IPS-11a (cell line): Measurements from ENCODE around the gene HPCAL1.

Experiments used
- H3K4me3 ChIP-seq: one replicate; pipeline ENCODE4 v1.5.1; 2013; ENCODE audit warnings: low read depth, low read length, control low read depth

HPCAL1 gene

GRCh38 chr2:10347562-10347948 is 44.9 kb downstream of the HPCAL1 start:
- no peak overlapping the region for H3K4me3 ChIP-seq

- no peak overlapping the region for H3K4me3 ChIP-seq
Measured at GRCh38 chr2:10348891-10349290, 46.2 kb downstream of the HPCAL1 start.

- H3K4me3 ChIP-seq = no peak overlapping the region
Measured at GRCh38 chr2:10350761-10351160, 48.1 kb downstream of the HPCAL1 start.

DNA sequence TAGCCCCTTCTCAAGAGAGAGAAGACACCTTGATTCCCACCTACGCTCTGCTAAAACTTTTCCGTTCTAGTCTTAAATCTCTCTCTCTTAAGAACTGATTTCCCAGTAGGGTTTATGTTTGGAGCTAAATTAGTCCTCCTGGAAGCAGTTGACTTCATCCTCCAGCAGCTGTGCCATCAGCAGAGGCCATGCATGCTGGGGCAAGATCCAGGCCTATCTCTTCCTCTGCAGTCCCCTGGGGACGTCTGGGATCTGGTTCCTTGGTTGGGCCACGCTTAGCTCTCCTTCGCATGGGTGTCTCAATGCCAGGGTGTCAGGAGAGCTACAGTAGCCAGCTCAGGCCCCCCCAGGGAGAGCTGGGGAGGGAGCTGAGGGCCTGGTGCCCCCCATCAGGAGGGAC is 49.7 kb downstream of the HPCAL1 start:
- H3K4me3 ChIP-seq = no peak overlapping the region

GRCh38 chr2:10352972-10353371 is 50.3 kb downstream of the HPCAL1 start:
- H3K4me3 ChIP-seq = no peak overlapping the region

- H3K4me3 ChIP-seq = no peak overlapping the region
Measured at GRCh38 chr2:10353931-10354330, 51.2 kb downstream of the HPCAL1 start.

GRCh38 chr2:10354399-10354798 is 51.7 kb downstream of the HPCAL1 start:
- no peak overlapping the region for H3K4me3 ChIP-seq

DNA sequence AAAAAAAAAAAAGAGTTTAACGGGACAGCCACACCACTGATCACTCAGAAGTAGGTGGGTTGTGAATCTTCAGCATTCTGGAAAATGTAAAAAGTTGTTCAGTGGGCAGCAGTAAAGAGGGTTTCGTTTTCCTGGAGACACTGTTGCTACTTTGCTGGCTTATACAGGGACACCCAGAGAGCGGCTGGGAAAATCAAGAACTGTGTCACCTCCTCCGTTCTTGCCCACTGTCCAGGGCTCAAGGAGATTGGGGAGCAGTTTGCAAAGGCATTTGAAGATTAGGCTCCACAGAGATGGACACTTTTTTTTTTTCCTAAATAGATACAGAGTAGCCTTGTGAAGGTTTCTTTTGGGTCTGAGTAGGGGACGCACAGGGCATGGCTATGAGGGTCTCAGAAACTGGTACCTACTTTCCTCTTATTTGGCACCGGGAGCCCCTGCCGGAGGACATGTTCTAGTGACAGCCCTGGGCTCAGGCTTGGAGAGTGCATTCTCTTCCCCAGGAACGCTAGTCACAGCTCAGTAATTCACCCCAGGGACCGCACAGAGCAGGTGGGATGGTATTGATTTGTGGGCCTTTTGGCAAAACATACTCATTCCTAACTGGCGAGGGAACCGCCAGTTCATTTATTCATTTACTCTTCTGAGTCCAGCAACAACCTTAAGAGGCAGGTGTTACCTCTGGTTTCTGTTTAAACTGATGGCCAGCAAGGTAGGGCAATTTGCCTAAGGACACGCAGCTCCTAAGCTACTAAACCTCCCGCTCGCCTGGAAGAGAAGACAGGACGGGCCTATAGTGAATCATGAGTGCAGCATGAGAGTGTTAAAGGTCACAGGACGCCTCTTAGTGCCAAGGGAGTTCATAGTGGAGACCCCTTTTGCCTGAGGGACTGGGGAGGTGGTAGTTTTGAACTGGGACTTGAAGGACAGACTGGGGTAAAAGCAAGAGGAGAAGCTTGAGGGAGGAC is 53.1 kb downstream of the HPCAL1 start:
- no peak overlapping the region for H3K4me3 ChIP-seq

DNA sequence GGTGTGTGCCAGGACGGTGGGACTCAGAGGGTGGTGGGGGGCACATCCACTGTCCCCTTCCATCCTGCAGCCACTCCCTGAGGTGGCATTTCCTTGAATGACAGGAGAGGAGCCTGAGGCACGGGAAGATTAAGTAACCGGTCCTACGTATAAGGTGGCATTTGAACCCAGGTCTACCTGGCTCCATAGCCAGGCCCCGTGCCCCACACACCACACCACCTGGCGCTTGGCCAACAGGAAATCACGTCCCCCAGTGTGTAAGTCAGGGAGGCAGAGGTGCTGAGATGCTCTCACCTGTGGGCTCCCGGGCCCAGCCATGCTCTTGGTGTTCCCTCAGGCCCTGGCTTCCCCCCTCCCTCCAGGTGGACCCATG is 53.7 kb downstream of the HPCAL1 start:
- H3K4me3 ChIP-seq = no peak overlapping the region

DNA sequence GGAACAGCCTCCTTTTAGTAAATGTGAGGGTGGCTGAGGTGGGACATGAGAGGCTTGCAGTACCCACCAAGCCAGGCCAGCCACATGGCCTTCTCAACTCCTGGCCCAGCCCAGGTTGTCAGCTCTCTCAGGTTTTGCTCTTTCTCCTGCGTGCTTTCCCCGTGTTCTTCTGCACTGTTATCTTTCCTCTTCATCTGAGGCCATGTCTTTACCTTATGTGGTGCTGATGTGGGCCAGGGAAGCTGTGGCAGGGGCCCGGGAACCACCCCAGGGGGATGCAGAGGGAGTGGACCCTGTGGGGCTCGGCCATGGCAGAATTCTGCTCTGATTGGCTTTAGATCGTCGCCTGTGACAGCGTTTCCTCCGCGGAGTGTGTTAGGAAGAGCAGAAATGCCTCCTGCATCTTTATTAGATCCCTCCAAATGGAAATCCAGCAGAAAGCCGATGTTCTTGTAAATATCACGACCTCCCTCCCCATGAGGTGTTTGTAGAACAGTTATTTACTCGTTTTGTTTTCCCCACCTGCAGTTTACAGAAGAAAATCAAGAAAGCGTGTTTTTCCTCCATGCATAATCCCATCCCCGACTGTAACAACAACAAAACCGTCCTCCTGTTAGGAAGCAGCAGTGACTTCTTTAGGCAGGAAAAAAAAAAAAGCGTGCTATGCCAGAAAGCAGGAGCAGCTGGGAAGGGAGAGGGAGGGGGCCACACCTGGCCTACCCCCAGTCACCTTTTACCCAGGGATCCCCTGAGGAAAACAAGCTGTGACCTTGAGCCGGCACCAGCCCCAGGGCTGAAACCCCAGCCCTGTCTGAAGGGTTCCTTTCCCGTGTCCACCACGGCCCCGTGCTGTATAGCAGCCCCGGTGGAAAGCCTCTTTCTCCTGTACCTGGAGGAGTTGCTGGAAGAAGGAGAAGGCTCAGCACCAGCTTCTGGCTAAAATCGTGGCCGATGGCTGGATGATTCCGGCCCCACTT is 54.8 kb downstream of the HPCAL1 start:
- no peak overlapping the region for H3K4me3 ChIP-seq

- H3K4me3 ChIP-seq = no peak overlapping the region
Measured at GRCh38 chr2:10359246-10359645, 56.5 kb downstream of the HPCAL1 start.

DNA sequence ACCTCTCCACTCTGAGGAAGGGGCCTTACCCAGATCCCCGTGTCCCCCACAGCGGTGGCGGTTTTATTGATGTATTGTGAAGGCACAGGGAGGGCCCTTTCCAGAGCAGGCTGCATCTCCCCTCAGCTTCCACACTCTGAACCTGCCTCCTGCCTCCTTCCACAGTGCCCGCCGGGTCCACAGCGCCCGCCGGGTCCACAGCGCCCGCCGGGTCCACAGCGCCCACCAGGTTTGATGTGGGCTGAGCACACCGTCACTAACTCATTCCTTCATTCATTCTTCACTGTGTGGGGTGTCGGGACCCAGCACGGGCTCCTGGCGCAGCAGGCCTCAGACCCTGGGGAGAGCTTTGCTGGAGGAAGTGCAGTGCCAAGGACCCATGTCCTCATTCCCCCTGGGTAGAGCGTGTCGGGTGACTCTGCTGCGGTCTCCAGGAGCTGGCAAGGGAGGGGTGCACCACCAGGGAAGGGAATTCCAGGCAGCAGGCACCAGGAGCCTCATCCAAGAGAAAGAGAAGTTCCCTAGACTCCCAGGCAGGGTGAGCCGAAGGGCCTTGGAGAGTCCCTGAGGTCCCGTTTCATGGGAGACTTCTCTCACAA is 57.1 kb downstream of the HPCAL1 start:
- no peak overlapping the region for H3K4me3 ChIP-seq

- no peak overlapping the region for H3K4me3 ChIP-seq
Measured at GRCh38 chr2:10360460-10360849, 57.8 kb downstream of the HPCAL1 start.

GRCh38 chr2:10360850-10361588 is 58.3 kb downstream of the HPCAL1 start:
- H3K4me3 ChIP-seq = no peak overlapping the region

- H3K4me3 ChIP-seq = no peak overlapping the region
Measured at GRCh38 chr2:10362096-10362897, 59.6 kb downstream of the HPCAL1 start.

- no peak overlapping the region for H3K4me3 ChIP-seq
Measured at GRCh38 chr2:10362898-10363454, 60.3 kb downstream of the HPCAL1 start.

DNA sequence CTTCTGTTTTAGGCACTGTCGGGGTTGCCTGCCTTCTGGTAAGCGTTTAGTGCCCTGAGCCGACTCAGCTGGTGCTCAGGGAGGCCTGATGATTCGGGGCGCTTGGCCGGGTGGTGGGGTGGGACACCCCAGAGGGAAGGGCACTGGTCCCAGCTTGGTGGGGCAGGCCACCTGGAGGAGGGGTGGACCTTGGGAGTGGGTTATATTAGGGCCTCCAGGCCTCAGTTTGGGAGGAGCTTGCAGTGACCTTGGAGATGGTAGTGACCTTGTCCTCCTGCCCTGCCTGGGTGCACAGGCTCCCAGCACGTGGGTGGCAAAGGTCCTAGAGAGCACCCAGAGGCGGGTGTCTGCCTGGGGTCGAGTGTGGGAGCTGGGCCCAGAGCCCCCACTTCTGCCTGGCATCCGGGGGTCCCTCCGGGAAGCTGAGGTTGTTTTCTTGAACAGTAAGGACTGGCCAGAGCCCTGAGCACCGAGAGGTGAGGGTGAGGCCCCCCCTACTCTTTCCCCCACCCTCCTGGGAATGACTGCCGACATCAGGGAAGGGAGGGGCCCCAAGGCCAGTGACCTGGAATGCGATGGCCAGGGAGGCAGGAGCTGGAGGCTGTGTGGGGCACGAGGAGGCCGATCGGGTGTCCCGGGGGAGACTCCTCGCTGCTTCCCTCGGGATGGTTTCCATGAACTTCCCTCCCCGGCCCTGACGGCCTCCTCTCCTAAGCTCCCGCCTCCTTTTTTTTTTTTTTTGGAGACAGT is 61.3 kb downstream of the HPCAL1 start:
- no peak overlapping the region for H3K4me3 ChIP-seq

- H3K4me3 ChIP-seq = no peak overlapping the region
Measured at GRCh38 chr2:10365412-10365811, 62.7 kb downstream of the HPCAL1 start.
